Type B pancreatic cell (in vitro differentiated cells): Measurements from ENCODE around the gene KPTN. TPM values are rescaled to one million over a fixed set of nuclear protein-coding genes. Genes with fewer than 3 reads are reported as not detected.

Experiments
- DNase-seq: peaks from one replicate; pipeline ENCODE4 v3.0.0; 2021; ENCODE audit warnings: mixed read lengths; ENCODE audit not compliant: unreplicated experiment; ENCODE audit errors: extremely low spot score
- H3K27ac Mint-ChIP-seq: 2 replicates; pipeline ENCODE4 v1.8.0; 2021; ENCODE audit warnings: mild to moderate bottlenecking, mixed read lengths
- H3K27me3 Mint-ChIP-seq: 2 replicates; pipeline ENCODE4 v1.8.0; 2021; ENCODE audit warnings: mixed read lengths
- H3K36me3 Mint-ChIP-seq: 2 replicates; pipeline ENCODE4 v1.8.0; 2021; ENCODE audit warnings: mixed read lengths
- H3K4me1 Mint-ChIP-seq: one replicate; pipeline ENCODE4 v1.8.0; 2021; ENCODE audit warnings: mixed read lengths; ENCODE audit not compliant: unreplicated experiment
- H3K4me3 Mint-ChIP-seq: 2 replicates; pipeline ENCODE4 v1.8.0; 2021; ENCODE audit warnings: mild to moderate bottlenecking, mixed read lengths
- H3K9me3 Mint-ChIP-seq: 2 replicates; pipeline ENCODE4 v1.8.0; 2021; ENCODE audit warnings: mixed read lengths
- CTCF ChIP-seq: fragments of 200-600 bp; sonication (generic); conservative IDR thresholded peaks from 2 replicates; pipeline ENCODE4 v1.5.0; 2021; ENCODE audit warnings: antibody characterized with exemption, mild to moderate bottlenecking
- total RNA-seq: library from RNA; stranded (reverse); gene quantifications from 2 replicates; pipeline ENCODE4 v1.2.1, GENCODE V29; 2021; ENCODE audit warnings: low replicate concordance

Gene KPTN
- total RNA-seq, 1 donor from 2014 or later = 21.2 TPM

GRCh38 chr19:47475465-47475864, 8.6 kb downstream of the KPTN start:
- DNase-seq = no peak
- Mint-ChIP-seq H3K4me1 (peaks cover 4% of the 10 kb centered on the region), H3K9me3 (no peaks in the 10 kb centered on the region), H3K27ac (no peak overlapping the region), H3K27me3 (peaks cover 22% of the 10 kb centered on the region), H3K36me3 (no peaks in the 10 kb centered on the region), H3K4me3 (no peak overlapping the region)
- TF ChIP-seq CTCF = no peak

GRCh38 chr19:47473336-47473735, 10.7 kb downstream of the KPTN start:
- H3K27me3 Mint-ChIP-seq = peaks cover 38% of the 10 kb centered on the region

GRCh38 chr19:47471733-47472457, 12.1 kb downstream of the KPTN start, which contains the start of gene SLC8A2:
SLC8A2 (minus strand) TSS chr19:47471893; CDS start chr19:47466403, 5,490 bp downstream.
- Mint-ChIP-seq H3K4me3 (peak within 1 kb of the TSS; percentile 82), H3K9me3 (no peaks in the 10 kb centered on the region), H3K4me1 (peaks cover 4% of the 10 kb centered on the region), H3K27me3 (peaks cover 51% of the 10 kb centered on the region), H3K27ac (peak within 1 kb of the TSS; percentile 79), H3K36me3 (no peaks in the 10 kb centered on the region)
- TF ChIP-seq CTCF = no peak
- DNase-seq = peak; percentile 92

More at GRCh38 chr19:47473336-47473735, 10.7 kb downstream of the KPTN start:
- Mint-ChIP-seq H3K27ac (no peak overlapping the region), H3K9me3 (no peaks in the 10 kb centered on the region), H3K4me3 (no peak overlapping the region), H3K36me3 (no peaks in the 10 kb centered on the region), H3K4me1 (peaks cover 4% of the 10 kb centered on the region)
- TF ChIP-seq CTCF = no peak
- DNase-seq = no peak

- Mint-ChIP-seq H3K36me3 (no peaks in the 10 kb centered on the region), H3K27ac (no peak overlapping the region), H3K27me3 (peaks cover 54% of the 10 kb centered on the region), H3K4me1 (peaks cover 4% of the 10 kb centered on the region), H3K4me3 (peak overlapping the region; percentile 74), H3K9me3 (no peaks in the 10 kb centered on the region)
- DNase-seq = no peak
- no peak for TF ChIP-seq CTCF
Measured at GRCh38 chr19:47471381-47471732, 12.7 kb downstream of the KPTN start.

- H3K4me3 Mint-ChIP-seq = peak overlapping the region; percentile 74
- no peaks in the 10 kb centered on the region for H3K9me3 Mint-ChIP-seq
- no peak for DNase-seq
- H3K27me3 Mint-ChIP-seq = peaks cover 59% of the 10 kb centered on the region
- no peak overlapping the region for H3K27ac Mint-ChIP-seq
- no peaks in the 10 kb centered on the region for H3K36me3 Mint-ChIP-seq
- no peak for TF ChIP-seq CTCF
- H3K4me1 Mint-ChIP-seq = peaks cover 4% of the 10 kb centered on the region
Measured at GRCh38 chr19:47470447-47471195, 13.4 kb downstream of the KPTN start.
